GM19395 (cell line): ENCODE data around the gene TCF15.

Experiments
- ATAC-seq: cut with Tn5 transposase; IDR thresholded peaks from one replicate; pipeline ENCODE4 v1.9.1; 2021; ENCODE audit warnings: mild to moderate bottlenecking, moderate library complexity; ENCODE audit not compliant: unreplicated experiment

TCF15 gene, protein sequence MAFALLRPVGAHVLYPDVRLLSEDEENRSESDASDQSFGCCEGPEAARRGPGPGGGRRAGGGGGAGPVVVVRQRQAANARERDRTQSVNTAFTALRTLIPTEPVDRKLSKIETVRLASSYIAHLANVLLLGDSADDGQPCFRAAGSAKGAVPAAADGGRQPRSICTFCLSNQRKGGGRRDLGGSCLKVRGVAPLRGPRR

DNA sequence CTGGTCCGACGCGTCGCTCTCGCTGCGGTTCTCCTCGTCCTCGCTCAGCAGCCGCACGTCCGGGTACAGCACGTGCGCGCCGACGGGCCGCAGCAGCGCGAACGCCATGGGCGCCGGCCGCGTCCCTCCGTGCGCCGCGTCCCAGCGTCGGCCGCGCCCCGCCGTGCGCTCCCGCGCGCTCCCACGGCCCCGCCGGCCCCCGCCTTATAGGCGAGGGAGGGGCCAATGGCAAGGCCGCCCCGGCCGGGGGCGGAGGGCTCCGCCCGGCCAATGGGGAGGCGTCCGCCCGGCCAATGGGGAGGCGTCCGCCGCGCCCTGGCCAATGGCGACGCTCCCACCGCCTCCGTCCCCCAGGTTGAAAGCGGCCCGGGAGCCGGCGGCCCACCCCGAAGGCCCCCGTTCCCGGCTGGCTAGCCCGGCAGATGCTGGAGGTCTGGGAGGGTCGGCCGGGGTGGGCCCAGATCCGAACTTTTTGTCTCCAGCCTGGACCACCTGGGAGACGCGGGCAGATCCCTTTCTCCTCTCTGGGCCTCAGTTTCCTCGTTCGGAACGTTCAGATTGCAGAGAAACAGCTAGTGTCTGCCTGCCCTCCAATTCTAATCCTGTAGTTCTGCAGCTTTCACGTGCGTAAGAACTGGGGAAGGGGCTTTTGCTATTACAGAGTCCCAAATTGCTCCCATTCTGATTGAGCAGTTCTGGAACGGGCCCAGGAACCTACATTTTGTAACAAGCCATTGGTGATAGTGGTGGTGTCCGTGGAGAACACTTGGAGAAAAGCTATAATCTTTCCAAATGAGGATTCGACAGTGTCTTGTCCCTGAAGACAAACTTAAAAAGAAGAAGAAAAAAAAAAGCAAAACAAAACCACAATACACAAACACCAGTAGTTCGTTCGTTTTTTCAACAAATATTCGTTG, at the start of gene TCF15:
Gene TCF15, minus strand, starts transcription at position 180 of the 917 bp plus-strand sequence. Its CDS starts 72 bp downstream, at position 108.
- ATAC-seq, result no peak

DNA sequence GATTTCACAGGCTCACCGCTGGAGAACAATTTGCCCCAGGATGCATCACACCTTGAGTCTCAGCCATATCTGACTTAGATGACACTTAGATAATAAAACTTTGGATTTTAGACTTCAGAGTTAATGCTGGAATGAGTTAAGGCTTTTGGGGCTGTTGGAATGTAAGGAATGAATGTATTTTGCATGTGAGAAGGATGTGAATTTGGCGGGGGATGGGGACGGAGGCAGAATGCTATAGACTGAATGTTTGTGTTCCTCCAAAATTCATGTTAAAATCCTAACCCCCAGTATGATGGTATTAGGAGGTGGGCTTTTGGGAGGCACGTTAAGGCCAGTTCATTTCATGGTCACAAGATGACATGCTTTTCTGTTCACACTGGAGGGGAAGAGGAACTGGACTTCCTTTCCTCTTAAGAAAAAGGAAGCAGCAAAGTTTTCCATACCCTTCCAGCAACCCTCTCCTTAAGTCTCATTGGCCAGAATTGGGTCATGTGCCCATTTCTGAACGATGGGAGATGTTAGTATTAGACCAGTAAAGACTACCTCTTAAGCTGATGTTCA, 48.7 kb upstream of the TCF15 start:
- ATAC-seq, result no peak

DNA sequence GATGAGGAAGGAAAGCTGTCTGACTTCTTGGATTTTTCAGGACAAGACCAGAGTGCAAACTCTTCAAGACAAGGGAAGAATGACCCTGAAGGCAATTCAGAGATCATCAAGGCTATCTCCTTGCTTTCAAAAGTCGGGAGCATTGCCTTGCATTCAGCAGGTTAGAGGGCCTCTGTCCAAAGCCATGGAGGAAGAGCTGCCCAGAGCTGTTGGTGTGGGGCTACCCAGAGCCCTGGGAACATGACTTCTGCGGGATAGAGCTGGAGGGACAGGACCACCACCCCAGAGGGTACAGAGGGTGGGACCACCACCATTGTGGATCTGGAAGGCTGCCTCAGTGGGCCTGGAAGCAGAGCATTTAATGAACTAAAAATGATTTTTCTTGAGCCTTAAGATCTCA, 48.1 kb upstream of the TCF15 start:
- ATAC-seq, result no peak

DNA sequence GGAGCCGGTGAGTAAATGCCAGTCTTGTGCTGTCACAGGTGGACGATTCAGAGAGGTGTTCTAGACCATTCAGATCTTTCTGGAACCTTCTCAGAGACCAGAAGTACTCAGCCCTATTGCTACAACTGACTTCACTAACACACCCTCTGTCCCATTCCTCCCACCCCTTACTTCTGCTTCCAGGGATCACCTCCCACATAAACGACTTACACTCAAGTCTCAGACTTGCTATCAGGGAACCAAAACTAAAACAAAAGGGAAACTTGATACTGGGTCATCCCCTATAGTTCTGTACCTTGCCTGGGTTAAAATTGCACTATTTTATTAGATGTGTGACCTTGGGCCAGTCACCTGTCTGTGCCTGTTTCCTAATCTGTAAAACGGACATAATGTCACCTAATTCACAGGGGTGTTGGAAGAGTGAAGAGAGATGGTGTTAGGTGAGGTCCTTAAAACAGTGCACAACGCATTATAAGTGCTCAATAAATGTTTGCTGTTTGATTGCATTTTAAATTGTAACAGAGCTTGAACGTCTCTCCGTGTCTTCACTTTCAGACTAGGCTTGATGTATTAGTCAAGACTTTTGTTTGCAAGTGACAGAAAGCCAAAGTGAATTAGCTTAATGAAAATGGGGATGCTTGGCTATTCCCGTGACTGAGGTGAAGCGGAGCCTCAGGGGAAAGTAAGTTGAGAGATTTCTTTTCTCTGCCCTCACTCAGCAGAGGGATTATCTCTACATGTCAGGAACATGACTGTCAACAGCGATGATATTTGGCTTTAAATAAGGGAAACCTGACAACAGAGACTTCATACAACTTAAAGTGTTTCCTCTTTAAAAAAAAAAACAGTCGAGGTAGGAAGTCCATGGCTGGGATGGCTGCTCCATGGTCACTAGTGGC, 45.9 kb upstream of the TCF15 start:
- ATAC-seq, result no peak

DNA sequence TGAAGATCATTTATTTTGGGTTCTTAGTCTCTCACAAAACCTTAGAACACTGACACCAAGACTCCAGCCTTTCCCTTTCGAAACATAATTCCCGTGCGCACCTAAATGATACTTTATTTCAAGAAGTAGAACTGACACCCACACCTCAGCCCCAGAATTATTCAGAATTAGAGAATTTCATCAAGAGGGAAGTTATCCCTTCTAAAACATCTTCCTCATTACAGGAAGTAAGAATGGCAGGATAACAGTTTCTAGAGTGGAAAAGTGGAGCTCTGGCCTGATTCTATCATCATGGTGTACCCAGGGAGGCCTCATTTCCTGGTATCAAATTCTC, 44.3 kb upstream of the TCF15 start:
- no peak for ATAC-seq

DNA sequence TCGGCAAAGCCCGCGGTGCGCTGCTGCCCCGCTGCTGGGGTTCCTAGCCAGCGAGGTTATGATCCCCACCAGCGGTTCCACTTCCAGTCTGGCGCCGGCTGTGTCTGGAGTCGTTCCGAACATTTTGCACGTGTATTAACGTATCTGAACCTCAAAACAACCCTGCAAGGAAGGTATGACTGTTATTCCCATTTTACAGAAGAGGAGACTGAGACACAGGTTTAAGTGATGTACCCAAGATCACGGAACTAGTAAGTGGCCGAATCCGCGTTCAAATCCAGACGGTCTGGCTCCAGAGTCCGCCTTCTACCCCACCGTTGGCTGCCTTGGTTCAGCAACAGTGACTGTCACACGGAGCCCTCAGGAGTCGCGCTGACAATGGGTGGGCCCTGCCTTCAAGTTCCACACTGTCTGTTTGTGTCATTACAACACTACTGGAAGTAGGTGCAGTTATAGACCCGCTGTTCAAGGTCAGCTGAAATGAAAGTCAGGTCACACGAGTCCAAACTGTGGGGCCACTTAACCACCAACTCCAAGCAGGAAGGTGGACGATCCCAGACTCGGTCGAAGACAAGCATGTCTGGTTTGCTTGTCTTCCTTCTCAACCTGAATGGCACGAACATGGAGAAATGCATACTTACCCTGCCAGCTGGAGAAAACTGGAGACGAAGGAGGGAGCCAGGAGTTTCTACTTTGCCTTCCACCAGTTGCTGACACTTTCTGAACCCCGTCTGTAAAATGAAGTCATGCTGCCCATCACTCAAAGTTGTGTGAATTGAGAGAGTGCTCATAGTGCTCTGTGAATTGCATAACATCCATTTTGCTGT, 43.7 kb upstream of the TCF15 start:
- ATAC-seq, result no peak

DNA sequence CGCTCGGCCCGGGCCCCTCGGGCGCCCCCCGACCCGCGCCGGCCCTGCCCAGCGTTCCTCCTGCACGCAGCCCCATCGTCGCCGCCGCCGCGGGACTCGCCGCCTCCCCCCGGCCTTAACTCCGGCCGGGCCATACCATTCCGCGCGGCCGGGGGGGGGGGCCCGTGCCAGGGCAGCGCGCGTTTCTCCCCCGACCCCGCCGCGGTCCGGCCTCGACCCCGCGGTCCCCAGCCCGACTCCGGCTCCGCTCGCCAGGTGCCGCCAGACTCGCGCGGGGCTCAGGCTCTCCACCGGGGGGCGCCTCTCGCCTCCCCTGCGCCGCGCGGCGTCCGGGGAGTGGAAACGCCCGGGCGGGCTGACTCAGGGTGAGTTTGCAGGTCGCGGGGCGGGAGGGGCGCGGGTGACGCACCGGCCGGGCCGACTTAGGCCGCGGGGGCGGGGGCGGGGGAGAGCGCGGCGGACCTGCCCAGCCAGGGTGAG, 43.0 kb upstream of the TCF15 start, which contains the start of gene SRXN1:
Gene SRXN1, minus strand, starts transcription at position 91 of the 480 bp plus-strand sequence. Its CDS starts 15 bp downstream, at position 76.
- peak; percentile 85 for ATAC-seq

DNA sequence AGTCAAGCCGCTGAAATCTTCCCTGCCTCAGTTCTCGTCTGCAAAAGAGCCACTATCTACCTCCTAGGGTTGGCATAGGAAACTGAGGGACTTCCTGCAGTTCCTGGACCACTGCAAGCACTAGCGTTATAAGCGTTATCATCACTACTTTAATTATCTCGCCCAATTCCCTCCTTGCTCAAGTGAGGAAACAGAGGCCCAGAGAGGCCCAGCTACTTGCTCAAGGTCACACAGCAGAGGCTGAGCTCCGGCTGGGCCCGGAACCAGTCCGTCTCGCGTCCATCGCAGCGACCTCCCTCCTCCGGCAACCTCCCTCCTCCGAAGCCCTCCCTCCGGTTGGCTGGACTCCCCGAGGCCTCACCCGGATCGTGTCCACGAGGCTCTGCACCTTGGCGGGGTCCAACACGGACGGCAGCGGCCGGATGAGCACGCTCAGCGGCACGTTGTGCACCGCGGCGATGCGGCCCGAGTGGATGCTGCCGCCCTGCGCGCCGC, 42.6 kb upstream of the TCF15 start:
- peak; percentile 32 for ATAC-seq

DNA sequence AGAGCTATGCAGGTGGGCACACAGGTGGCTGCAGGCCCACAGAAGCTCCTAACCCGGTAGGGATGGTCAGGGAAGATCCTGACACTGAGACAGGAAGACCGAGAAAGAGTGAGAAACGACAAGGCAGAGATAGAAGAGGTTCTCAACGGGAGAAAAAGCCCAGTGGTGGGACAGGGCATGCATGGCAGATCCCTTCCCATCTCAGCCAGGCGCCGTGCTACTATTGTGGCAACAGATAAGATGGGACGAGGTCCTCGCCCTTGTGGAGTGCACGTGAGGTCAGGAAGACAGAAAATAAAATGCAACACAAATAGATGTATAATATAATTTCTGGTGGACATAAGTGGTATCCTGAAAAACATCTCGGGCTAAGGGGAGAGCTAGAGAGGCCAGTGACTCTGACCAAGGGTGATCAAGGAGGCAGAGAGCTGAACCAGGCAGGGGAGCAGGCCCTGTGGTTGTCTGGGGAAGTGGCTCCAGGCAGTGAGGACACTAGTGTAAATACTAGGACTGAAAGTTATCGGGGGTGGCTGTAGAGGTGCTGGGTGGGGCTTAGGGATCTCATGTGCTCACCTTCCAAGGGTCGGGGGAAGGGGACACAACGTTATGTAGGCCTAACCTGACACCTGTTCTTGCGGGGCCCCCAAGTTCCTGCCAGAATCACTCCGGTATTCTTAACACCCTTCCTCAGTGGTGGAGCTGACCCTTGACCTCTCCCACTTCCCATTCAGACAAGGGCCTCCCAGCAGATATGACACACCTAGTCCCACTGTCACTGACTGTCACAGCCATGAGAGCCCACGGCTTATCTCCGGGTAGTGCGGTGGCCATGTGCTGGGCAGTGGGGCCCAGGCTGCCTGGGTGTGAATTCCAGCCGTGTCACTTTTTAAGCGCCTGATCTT, 41.9 kb upstream of the TCF15 start:
- no peak for ATAC-seq

DNA sequence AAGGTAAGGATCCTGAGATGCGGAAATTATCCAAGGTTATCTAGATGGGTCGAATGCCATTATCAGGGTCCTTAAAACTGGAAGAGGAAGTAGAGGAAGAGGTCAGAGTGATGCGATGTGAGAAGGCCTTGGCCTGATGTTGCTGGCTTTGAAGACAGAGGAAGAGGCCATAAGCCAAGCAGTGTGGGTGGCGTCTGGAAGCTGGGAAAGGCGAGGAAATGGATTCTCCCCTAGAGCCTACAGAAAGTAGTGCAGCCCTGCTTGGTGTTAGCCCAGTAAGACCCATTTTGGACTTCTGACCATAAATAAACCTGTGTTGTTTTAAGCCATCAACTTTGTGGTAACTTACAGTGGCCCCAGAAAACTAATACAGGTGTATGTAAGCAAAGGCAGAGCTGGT, 40.8 kb upstream of the TCF15 start:
- ATAC-seq, result no peak

DNA sequence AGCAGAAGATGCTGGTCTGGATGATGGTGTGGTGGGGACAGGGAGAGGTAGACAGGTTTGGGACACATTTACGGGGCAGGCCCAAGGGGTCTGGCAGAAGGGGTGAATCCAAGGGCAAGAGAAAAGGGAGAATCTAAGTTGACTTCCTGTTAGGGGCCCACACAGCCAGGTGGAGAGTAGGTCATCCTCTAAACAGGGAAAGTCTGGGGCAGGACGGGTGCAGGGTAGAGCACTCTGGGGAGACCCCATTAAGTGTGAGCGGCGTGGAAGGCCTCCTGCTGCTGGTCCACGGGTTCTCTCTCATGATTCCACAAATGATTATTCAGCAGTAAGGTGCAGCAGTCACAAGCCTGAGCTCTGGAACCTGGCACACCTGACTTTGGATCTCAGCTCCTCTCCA, 40.2 kb upstream of the TCF15 start:
- no peak for ATAC-seq

DNA sequence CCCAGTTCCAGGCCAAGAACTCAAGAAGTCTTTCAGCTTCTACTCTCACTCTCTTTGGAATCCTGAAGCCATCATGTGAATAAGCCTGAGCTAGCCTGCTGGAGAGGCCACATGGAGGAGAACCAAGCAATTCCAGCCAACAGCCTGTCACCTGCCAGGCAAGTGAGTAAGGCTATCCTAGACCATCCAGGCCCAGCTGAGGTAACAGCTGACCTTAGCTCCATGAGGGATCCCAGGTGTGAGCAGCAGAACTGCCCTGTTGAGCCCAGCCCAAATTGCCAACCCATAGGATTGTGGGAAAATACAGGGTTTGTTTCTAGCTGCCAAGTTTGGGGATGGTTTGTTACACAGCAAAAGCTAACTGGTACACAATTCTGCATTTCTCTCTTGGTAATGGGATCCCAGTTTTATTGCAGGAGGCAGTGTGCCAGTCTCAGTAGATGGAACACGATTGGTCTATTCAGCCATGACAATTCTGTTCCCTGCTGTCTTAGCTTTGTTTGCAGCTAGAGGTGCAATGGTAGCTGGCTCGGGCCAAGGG, 37.4 kb upstream of the TCF15 start:
- no peak for ATAC-seq

DNA sequence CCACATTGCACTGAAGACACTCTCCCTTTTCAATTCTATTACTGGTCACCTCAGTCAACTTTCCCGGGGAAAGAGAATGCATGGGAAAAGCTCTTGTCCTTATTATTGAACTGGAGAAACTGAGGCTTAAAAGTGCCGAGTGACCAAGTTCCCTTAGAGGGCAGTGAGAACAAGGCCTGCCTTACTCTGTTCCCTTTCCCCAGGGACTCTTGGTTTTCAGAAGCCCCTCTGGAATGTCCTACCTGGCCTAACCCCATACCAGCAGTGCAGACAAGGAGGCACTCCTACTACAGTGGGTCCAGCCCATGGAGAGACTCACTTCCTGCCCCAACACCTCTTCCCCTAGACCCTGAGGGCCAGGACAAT, 36.7 kb upstream of the TCF15 start:
- no peak for ATAC-seq

DNA sequence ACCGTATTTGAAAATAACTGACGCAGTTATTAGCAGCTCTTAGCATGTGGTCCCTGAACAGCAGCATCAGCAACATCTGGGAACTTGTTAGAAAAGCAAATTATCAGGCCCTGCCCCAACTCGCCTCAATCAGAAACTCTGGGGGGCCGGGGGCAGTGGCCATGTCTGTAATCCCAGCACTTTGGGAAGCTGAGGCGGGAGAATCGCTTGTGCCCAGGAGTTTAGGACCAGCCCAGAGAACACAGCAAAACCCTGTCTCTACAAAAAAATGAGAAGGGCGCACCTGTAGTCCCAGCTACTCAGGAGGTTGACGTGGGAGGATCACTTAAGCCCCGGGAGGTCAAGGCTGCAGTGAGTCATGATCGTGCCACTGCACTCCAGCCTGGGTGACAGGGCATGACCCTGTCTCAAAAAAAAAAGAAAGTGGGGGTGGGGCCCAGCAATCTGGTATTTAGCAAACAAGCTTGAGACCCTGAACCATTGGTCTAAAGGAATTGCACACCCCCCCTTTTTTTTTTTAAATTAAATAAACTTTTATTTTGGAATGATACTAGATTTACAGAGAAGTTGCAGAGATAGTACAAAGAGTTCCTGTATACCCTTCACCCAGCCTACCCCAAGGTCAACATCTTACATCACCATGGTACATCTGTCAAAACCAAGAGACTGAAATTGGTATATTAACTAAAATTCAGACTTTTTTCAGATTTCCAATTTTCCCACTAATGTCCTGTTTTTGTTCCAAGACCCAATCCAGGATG, 36.2 kb upstream of the TCF15 start:
- ATAC-seq, result no peak

DNA sequence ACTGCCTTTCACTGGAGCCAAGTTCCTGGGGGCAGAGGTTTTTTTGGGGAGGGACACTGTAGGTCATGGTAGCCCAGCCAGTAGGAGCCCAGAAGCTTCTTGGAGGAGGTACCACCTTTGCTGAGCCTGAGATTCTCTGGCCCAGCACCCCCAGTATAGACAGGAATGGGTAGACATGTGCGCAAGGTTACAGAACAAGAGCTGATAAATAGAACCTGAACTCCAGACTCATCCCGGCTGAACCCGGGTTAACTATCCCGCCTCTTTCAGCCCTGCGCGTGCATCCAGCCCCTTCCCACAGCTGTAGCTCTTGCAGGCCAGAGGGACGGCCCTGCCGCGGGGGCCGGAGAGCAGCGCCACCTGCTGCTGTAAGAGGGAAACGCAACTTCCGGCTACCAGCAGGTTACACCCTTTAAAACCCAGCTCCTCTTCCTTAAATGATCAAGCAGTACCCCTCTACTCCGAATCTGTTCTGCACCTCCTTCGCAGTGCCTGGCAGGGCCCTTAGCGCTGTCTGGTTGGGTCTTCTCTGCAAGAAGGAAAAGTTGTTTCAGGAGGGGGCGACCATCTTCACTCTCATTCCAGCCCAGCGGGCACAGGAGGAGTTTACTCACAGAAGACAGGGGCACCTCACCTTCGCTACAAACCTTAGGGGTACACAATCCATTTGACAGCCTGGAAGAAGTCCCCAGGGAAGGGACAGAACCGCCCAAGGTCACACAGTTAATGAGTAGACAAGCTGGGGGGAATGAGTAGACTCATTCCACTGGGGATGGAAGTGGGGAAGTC, 35.4 kb upstream of the TCF15 start:
- ATAC-seq, result peak; percentile 86

DNA sequence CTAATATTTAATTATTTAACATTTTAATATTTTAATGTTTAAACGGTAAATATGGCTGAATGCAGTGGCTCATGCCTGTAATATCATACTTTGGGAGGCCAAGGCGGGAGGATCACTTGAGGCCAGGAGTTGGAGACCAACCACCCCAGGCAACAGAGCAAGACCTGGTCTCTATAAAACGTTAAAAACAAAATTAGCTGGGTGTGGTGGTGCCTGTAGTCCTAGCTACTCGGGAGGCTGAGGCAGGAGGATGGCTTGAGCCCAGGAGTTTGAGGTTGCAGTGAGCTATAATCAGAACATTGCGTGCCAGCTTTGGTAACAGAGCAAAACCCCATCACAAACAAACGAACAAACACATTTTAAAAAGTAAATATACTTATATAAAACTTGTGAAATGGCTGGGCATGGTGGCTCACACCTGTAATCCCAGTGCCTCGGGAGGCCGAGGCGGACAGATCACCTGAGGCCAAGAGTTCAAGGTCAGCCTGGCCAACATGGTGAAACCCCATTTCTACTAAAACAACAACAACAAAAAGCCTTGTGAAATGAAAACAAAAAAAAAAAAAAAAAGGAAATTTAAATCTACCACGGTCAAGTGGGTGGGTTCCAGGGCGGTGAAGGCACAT, 34.7 kb upstream of the TCF15 start:
- ATAC-seq, result no peak
